ENCODE results near the gene RHOT2.
A peak's percentile ranks its signal among the peaks of the same experiment; 100 is the strongest.

Gene RHOT2

GRCh38 chr16:694187-694862 is 26.4 kb downstream of the RHOT2 start:
- Histone ChIP-seq H3K4me2 (ENCODE audit: insufficient read depth, low read length, poor library complexity, severe bottlenecking) (peak overlapping the region; percentile 57), H3K14ac (ENCODE audit: low read length) (peak overlapping the region; percentile 6), H3K9ac (ENCODE audit: low read depth, low read length, poor library complexity) (no peak overlapping the region), H2AK5ac (ENCODE audit: low read depth, low read length) (no peak overlapping the region), H3K27ac (replicated peaks; ENCODE audit: low read length) (no peak overlapping the region), H2BK120ac (ENCODE audit: low read depth, low read length) (no peak overlapping the region), H3K18ac (ENCODE audit: low read length) (peak overlapping the region; percentile 38), H3K36me3 (replicated peaks in 1 of 2; ENCODE audit: control insufficient read depth in 2 of 2, insufficient read depth in 2 of 2, low read length in 2 of 2) (no peaks in the 10 kb centered on the region), H2AFZ (ENCODE audit: low read length) (no peak overlapping the region), H3K4me3 (ENCODE audit: low read length in 2 of 2) (peak overlapping the region in 1 of 2 donors; percentile 66), H3K9me3 (replicated peaks in 1 of 2; ENCODE audit: control insufficient read depth in 2 of 2, insufficient read depth in 1 of 2, low read depth in 1 of 2, low read length in 2 of 2) (peaks cover 0 to 6% of the 10 kb centered on the region in 2 donors), H3K23ac (ENCODE audit: low read depth, low read length, poor library complexity) (peak overlapping the region; percentile 22), H4K8ac (ENCODE audit: low read depth, low read length) (no peak overlapping the region), H3K4me1 (ENCODE audit: control insufficient read depth in 2 of 2, insufficient read depth in 1 of 2, low read depth in 1 of 2, low read length in 2 of 2) (peaks cover 3 to 12% of the 10 kb centered on the region in 2 donors), H3K4ac (ENCODE audit: low read length) (no peak overlapping the region), H3K27me3 (ENCODE audit: control insufficient read depth in 3 of 3, insufficient read depth in 3 of 3, low read depth in 1 of 3, low read length in 3 of 3) (peaks cover 10 to 67% (median 28%) of the 10 kb centered on the region in 3 experiments), H3K79me1 (ENCODE audit: low read depth, low read length) (peaks cover 7% of the 10 kb centered on the region), H4K91ac (ENCODE audit: low read depth, low read length, poor library complexity) (no peak overlapping the region), H2BK12ac (ENCODE audit: low read length) (no peak overlapping the region), H2BK15ac (ENCODE audit: low read length) (no peak overlapping the region), H2BK5ac (ENCODE audit: low read length) (peak overlapping the region; percentile 3)
- DNase-seq (ENCODE audit: low spot score), result no peak
- WGBS, 2 donors (ENCODE audit: extremely low coverage in 2 of 2, insufficient read length in 2 of 2, insufficient replicate concordance in 1 of 2), result no CpG with 5 or more reads among the region's 64 CpGs

- DNase-seq (ENCODE audit: low spot score), result no peak
- Histone ChIP-seq H3K23ac (ENCODE audit: low read depth, low read length, poor library complexity) (peak overlapping the region; percentile 22), H2AK5ac (ENCODE audit: low read depth, low read length) (peak overlapping the region; percentile 68), H3K4me3 (ENCODE audit: low read length in 2 of 2) (no peak overlapping the region), H3K4me1 (ENCODE audit: control insufficient read depth in 2 of 2, insufficient read depth in 1 of 2, low read depth in 1 of 2, low read length in 2 of 2) (peaks cover 0 to 7% of the 10 kb centered on the region in 2 donors), H3K4ac (ENCODE audit: low read length) (no peak overlapping the region), H3K36me3 (replicated peaks in 1 of 2; ENCODE audit: control insufficient read depth in 2 of 2, insufficient read depth in 2 of 2, low read length in 2 of 2) (no peaks in the 10 kb centered on the region), H2AFZ (ENCODE audit: low read length) (no peak overlapping the region), H3K27ac (replicated peaks; ENCODE audit: low read length) (no peak overlapping the region), H3K79me1 (ENCODE audit: low read depth, low read length) (peaks cover 3% of the 10 kb centered on the region), H2BK120ac (ENCODE audit: low read depth, low read length) (peak overlapping the region; percentile 3), H2BK12ac (ENCODE audit: low read length) (no peak overlapping the region), H4K8ac (ENCODE audit: low read depth, low read length) (no peak overlapping the region), H3K14ac (ENCODE audit: low read length) (no peak overlapping the region), H3K9ac (ENCODE audit: low read depth, low read length, poor library complexity) (no peak overlapping the region), H3K4me2 (ENCODE audit: insufficient read depth, low read length, poor library complexity, severe bottlenecking) (peak overlapping the region; percentile 43), H4K91ac (ENCODE audit: low read depth, low read length, poor library complexity) (no peak overlapping the region), H2BK5ac (ENCODE audit: low read length) (no peak overlapping the region), H3K27me3 (ENCODE audit: control insufficient read depth in 3 of 3, insufficient read depth in 3 of 3, low read depth in 1 of 3, low read length in 3 of 3) (peaks cover 10 to 72% (median 28%) of the 10 kb centered on the region in 3 experiments), H2BK15ac (ENCODE audit: low read length) (no peak overlapping the region), H3K9me3 (replicated peaks in 1 of 2; ENCODE audit: control insufficient read depth in 2 of 2, insufficient read depth in 1 of 2, low read depth in 1 of 2, low read length in 2 of 2) (peaks cover 0 to 6% of the 10 kb centered on the region in 2 donors), H3K18ac (ENCODE audit: low read length) (no peak overlapping the region)
- WGBS, 2 donors (ENCODE audit: extremely low coverage in 2 of 2, insufficient read length in 2 of 2, insufficient replicate concordance in 1 of 2), result no CpG with 5 or more reads among the region's 37 CpGs
These were observed 27.0 kb downstream of the RHOT2 start for GRCh38 chr16:694863-695354.

GRCh38 chr16:695355-696089 is 27.6 kb downstream of the RHOT2 start:
- peaks cover 3% of the 10 kb centered on the region for H3K79me1 ChIP-seq (ENCODE audit: low read depth, low read length)
- peak overlapping the region; percentile 38 for H2BK15ac ChIP-seq (ENCODE audit: low read length)
- H2AK5ac ChIP-seq (ENCODE audit: low read depth, low read length), result peak overlapping the region; percentile 94
- DNase-seq (ENCODE audit: low spot score), result no peak
- H3K36me3 ChIP-seq (replicated peaks in 1 of 2; ENCODE audit: control insufficient read depth in 2 of 2, insufficient read depth in 2 of 2, low read length in 2 of 2), result no peaks in the 10 kb centered on the region
- no peak overlapping the region for H4K91ac ChIP-seq (ENCODE audit: low read depth, low read length, poor library complexity)
- H3K23ac ChIP-seq (ENCODE audit: low read depth, low read length, poor library complexity), result peak overlapping the region; percentile 93
- no peak overlapping the region for H2AFZ ChIP-seq (ENCODE audit: low read length)
- no peak overlapping the region for H4K8ac ChIP-seq (ENCODE audit: low read depth, low read length)
- no peak overlapping the region for H3K27ac ChIP-seq (replicated peaks; ENCODE audit: low read length)
- H3K9ac ChIP-seq (ENCODE audit: low read depth, low read length, poor library complexity), result peak overlapping the region; percentile 77
- peak overlapping the region; percentile 3 for H2BK120ac ChIP-seq (ENCODE audit: low read depth, low read length)
- H2BK12ac ChIP-seq (ENCODE audit: low read length), result no peak overlapping the region
- H3K27me3 ChIP-seq (ENCODE audit: control insufficient read depth in 3 of 3, insufficient read depth in 3 of 3, low read depth in 1 of 3, low read length in 3 of 3), result peaks cover 14 to 78% (median 28%) of the 10 kb centered on the region in 3 experiments
- peak overlapping the region; percentile 39 for H2BK5ac ChIP-seq (ENCODE audit: low read length)
- peak overlapping the region; percentile 100 for H3K14ac ChIP-seq (ENCODE audit: low read length)
- WGBS, 2 donors (ENCODE audit: extremely low coverage in 2 of 2, insufficient read length in 2 of 2, insufficient replicate concordance in 1 of 2), result no CpG with 5 or more reads among the region's 71 CpGs
- peak overlapping the region in 1 of 2 donors; percentile 53 for H3K4me3 ChIP-seq (ENCODE audit: low read length in 2 of 2)
- peaks cover 0 to 7% of the 10 kb centered on the region in 2 donors for H3K4me1 ChIP-seq (ENCODE audit: control insufficient read depth in 2 of 2, insufficient read depth in 1 of 2, low read depth in 1 of 2, low read length in 2 of 2)
- peak overlapping the region; percentile 52 for H3K18ac ChIP-seq (ENCODE audit: low read length)
- H3K4me2 ChIP-seq (ENCODE audit: insufficient read depth, low read length, poor library complexity, severe bottlenecking), result no peak overlapping the region
- peaks cover 0 to 6% of the 10 kb centered on the region in 2 donors for H3K9me3 ChIP-seq (replicated peaks in 1 of 2; ENCODE audit: control insufficient read depth in 2 of 2, insufficient read depth in 1 of 2, low read depth in 1 of 2, low read length in 2 of 2)
- no peak overlapping the region for H3K4ac ChIP-seq (ENCODE audit: low read length)

All from neuronal stem cell (in vitro differentiated cells).